ENCODE measurements around the gene MCCC1. TPM values are rescaled to one million over a fixed set of nuclear protein-coding genes. Genes with fewer than 3 reads are reported as not detected.
"Not testable (repeated sequence)": the region's sequence is repeated elsewhere in the genome, so short reads cannot be mapped to it uniquely, and the experiment has no call there.

The MCCC1 gene
- total RNA-seq, result 30.1 TPM

GRCh38 chr3:183099026-183099837, at the start of gene MCCC1:
Gene MCCC1 (minus strand): TSS chr3:183099496. CDS start chr3:183099440, 56 bp downstream.
- DNase-seq, result peak; percentile 98

GRCh38 chr3:183148056-183148455, 48.8 kb upstream of the MCCC1 start:
- no peak for DNase-seq

- no peak for DNase-seq
Measured at GRCh38 chr3:183144363-183144762, 45.1 kb upstream of the MCCC1 start.

- DNase-seq, result no peak
Measured at GRCh38 chr3:183142199-183142598, 42.9 kb upstream of the MCCC1 start.

GRCh38 chr3:183134844-183135243, 35.5 kb upstream of the MCCC1 start:
- no peak for DNase-seq

- DNase-seq, result no peak
Measured at GRCh38 chr3:183132409-183132808, 33.1 kb upstream of the MCCC1 start.

GRCh38 chr3:183131735-183132134, 32.4 kb upstream of the MCCC1 start:
- DNase-seq, result no peak

- no peak for DNase-seq
Measured at GRCh38 chr3:183131186-183131725, 32.0 kb upstream of the MCCC1 start.

- no peak for DNase-seq
Measured at GRCh38 chr3:183129243-183129642, 29.9 kb upstream of the MCCC1 start.

GRCh38 chr3:183128709-183129108, 29.4 kb upstream of the MCCC1 start:
- no peak for DNase-seq

GRCh38 chr3:183123891-183124290, 24.6 kb upstream of the MCCC1 start:
- DNase-seq, result no peak

GRCh38 chr3:183122257-183122932, 23.1 kb upstream of the MCCC1 start:
- peak; percentile 73 for DNase-seq

- DNase-seq, result no peak
Measured at GRCh38 chr3:183120538-183121215, 21.4 kb upstream of the MCCC1 start.

- DNase-seq, result no peak
Measured at GRCh38 chr3:183117056-183117455, 17.8 kb upstream of the MCCC1 start.

GRCh38 chr3:183116025-183116614, 16.8 kb upstream of the MCCC1 start:
- peak; percentile 85 for DNase-seq

- DNase-seq, result no peak
Measured at GRCh38 chr3:183114384-183115178, 15.3 kb upstream of the MCCC1 start.

GRCh38 chr3:183109847-183110246, 10.6 kb upstream of the MCCC1 start:
- not testable (repeated sequence) for DNase-seq

- no peak for DNase-seq
Measured at GRCh38 chr3:183108470-183108869, 9.2 kb upstream of the MCCC1 start.

GRCh38 chr3:183108001-183108449, 8.7 kb upstream of the MCCC1 start:
- DNase-seq, result no peak

- DNase-seq, result not testable (repeated sequence)
Measured at GRCh38 chr3:183107372-183107771, 8.1 kb upstream of the MCCC1 start.

- no peak for DNase-seq
Measured at GRCh38 chr3:183106635-183107034, 7.3 kb upstream of the MCCC1 start.
